Progenitor cell of endocrine pancreas (in vitro differentiated cells): ENCODE data around the gene HOXC10. TPM values are rescaled to one million over a fixed set of nuclear protein-coding genes. Genes with fewer than 3 reads are reported as not detected.

Experiments
- DNase-seq: peaks from one replicate; pipeline ENCODE4 v3.0.0; 2021; ENCODE audit warnings: low spot score; ENCODE audit not compliant: unreplicated experiment
- H3K27ac Mint-ChIP-seq: 2 replicates; pipeline ENCODE4 v1.8.0; 2021; ENCODE audit warnings: mild to moderate bottlenecking, moderate library complexity, mixed read lengths
- H3K27me3 Mint-ChIP-seq: 2 replicates; pipeline ENCODE4 v1.8.0; 2021; ENCODE audit warnings: mixed read lengths
- H3K36me3 Mint-ChIP-seq: 2 replicates; pipeline ENCODE4 v1.8.0; 2022; ENCODE audit warnings: mixed read lengths; ENCODE audit not compliant: insufficient read depth
- H3K4me1 Mint-ChIP-seq: 2 replicates; pipeline ENCODE4 v1.8.0; 2021; ENCODE audit warnings: low read depth, mixed read lengths
- H3K4me3 Mint-ChIP-seq: 2 replicates; pipeline ENCODE4 v1.8.0; 2021; ENCODE audit warnings: low read depth, mild to moderate bottlenecking, moderate library complexity, mixed read lengths
- H3K9me3 Mint-ChIP-seq: 2 replicates; pipeline ENCODE4 v1.8.0; 2021; ENCODE audit warnings: low read depth, mixed read lengths
- total RNA-seq: library from RNA; stranded (reverse); gene quantifications from 2 replicates; pipeline ENCODE4 v1.2.1, GENCODE V29; 2021
- TF ChIP-seq, protein P1 (sequence below): fragments of 200-600 bp; sonication (generic); IDR thresholded peaks from one replicate; pipeline ENCODE4 v1.5.0; 2021; ENCODE audit warnings: antibody characterized with exemption, mild to moderate bottlenecking; ENCODE audit not compliant: unreplicated experiment

Gene HOXC10
- total RNA-seq, 1 donor from 2014 or later: not detected

DNA sequence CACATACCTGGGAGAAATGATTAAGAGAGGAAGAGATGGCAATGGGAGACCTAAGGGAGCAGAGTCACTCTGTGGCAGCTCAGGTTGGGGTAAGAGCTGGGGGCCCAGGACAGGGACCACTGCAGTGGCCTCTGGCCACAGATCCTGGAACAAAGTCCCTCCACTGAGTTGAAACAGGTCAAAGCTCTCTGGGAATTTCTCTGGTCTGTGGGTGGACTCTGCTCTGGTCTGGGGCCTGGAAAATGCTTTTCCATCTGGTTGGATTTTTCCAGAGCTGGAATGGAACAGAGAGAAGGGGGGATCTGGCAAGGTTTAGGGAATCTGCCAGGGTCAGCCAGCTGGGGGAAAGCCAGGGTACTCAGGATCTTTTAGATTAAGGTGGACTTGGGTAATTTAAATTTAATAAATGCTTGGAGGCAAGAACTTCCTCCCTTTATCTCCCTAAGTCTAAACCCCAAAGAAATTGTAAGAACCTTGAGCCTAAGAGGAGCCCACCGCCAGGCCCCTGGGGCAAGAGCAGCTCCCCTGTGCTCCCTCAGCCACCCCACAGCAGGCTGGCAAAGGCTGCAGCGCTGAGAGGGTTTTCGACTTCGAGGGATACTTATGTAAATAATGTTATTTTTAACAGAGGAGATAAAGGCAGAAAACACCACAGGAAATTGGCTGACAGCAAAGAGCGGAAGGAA, 3.7 kb downstream of the HOXC10 start:
- TF ChIP-seq, protein P1, sequence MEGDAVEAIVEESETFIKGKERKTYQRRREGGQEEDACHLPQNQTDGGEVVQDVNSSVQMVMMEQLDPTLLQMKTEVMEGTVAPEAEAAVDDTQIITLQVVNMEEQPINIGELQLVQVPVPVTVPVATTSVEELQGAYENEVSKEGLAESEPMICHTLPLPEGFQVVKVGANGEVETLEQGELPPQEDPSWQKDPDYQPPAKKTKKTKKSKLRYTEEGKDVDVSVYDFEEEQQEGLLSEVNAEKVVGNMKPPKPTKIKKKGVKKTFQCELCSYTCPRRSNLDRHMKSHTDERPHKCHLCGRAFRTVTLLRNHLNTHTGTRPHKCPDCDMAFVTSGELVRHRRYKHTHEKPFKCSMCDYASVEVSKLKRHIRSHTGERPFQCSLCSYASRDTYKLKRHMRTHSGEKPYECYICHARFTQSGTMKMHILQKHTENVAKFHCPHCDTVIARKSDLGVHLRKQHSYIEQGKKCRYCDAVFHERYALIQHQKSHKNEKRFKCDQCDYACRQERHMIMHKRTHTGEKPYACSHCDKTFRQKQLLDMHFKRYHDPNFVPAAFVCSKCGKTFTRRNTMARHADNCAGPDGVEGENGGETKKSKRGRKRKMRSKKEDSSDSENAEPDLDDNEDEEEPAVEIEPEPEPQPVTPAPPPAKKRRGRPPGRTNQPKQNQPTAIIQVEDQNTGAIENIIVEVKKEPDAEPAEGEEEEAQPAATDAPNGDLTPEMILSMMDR: no peak
- no peak for DNase-seq
- Mint-ChIP-seq H3K4me1 (peaks cover 3% of the 10 kb centered on the region), H3K9me3 (no peaks in the 10 kb centered on the region), H3K27ac (no peak overlapping the region), H3K4me3 (no peak overlapping the region), H3K36me3 (no peaks in the 10 kb centered on the region), H3K27me3 (peaks cover 94% of the 10 kb centered on the region)

DNA sequence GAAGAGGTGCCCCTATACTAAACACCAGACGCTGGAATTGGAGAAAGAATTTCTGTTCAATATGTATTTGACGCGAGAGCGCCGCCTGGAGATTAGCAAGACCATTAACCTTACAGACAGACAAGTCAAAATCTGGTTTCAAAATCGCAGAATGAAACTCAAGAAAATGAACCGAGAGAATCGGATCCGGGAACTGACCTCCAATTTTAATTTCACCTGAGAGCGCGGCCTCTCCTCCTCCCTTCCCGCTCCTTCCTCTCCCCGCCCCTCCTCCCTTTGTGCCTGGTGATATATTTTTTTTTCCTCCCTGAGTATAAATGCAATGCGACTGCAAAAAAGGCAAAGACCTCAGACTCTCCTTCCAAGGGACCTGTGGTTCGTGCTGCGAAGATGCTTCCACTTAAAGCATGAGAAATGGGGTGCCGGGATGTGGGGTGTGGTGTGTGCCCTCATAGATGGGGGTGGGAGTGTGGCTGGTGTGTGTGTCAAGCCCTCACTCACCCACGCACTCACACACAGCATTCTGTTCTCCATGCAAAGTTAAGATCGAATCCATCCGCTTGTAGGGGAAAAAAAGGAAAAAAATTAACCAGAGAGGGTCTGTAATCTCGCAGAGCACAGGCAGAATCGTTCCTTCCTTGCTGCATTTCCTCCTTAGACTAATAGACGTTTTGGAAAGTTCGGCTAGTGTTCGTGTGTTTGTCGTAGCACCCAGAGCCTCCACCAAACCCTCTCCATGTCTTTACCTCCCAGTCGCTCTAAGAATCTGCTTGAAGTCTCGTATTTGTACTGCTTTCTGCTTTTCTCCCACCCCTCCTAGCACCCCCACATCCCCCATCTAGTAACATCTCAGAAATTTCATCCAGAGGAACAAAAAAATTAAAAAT, 4.5 kb downstream of the HOXC10 start:
- Mint-ChIP-seq H3K4me1 (peaks cover 7% of the 10 kb centered on the region), H3K27ac (peak overlapping the region; percentile 17), H3K36me3 (no peaks in the 10 kb centered on the region), H3K27me3 (peaks cover 96% of the 10 kb centered on the region), H3K9me3 (no peaks in the 10 kb centered on the region), H3K4me3 (no peak overlapping the region)
- no peak for DNase-seq
- TF ChIP-seq, protein P1: peak; percentile 48

DNA sequence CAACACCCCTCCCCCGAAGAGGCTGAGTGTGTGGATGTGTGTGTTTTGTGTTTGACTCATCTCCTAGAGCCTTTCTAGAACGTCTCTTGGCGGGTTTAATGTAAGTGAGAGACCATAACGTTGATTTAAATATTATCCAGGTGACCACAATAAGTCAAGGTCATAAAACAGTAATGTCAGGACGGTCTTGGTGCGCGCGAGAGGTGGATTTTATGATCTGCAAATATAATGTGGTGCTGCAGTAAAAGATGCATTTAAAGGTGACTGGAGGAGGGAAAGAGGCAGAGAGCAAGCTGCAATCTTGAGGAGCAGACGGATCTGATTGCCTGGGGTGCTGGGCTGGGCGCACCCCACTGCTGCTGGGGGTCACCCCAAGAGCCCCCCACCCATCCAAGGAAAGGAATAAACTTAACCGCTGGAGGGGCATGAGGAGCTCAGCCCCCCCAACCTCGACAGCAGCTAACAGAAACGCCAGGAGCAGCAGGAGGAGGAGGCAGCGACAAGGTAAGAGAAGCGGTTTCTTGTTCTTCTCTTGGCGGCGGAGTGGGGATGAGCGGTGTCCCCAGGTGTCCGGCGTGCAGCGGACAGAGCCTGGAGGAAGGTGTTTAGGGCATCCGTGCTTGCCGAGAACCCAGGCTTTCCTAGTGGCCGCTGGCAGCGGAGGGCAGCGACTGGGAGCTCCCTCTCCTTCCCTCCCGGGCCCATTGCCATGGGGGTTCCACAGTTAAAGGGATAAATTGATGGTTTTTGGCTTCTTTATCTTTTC, 5.5 kb downstream of the HOXC10 start:
- no peaks in the 10 kb centered on the region for H3K36me3 Mint-ChIP-seq
- H3K27ac Mint-ChIP-seq: no peak overlapping the region
- TF ChIP-seq, protein P1: no peak
- H3K4me3 Mint-ChIP-seq: no peak overlapping the region
- no peak for DNase-seq
- H3K27me3 Mint-ChIP-seq: peaks cover 98% of the 10 kb centered on the region
- H3K4me1 Mint-ChIP-seq: peaks cover 6% of the 10 kb centered on the region
- no peaks in the 10 kb centered on the region for H3K9me3 Mint-ChIP-seq

DNA sequence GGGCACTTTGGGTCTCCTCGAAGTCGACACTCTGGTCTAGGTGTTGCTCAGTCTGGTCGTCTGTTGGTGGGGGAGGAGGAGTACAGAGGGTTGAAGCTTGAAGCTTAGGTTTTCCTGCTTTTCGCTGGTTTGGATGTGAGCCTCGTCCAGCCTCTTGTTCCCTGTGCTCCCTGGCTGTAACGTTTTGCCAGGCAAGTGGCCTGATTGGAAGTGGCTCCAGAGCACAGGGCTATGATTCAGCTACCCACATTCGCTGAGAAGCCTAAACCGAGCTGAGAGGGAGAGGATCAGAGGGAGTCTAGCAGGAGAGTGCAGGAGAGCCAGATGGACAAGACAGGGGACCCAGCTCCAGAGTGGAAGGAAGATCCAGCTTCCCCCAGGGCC, 6.1 kb downstream of the HOXC10 start:
- H3K4me3 Mint-ChIP-seq: no peak overlapping the region

More for the DNA sequence above, 6.1 kb downstream of the HOXC10 start:
- no peaks in the 10 kb centered on the region for H3K36me3 Mint-ChIP-seq
- peaks cover 100% of the 10 kb centered on the region for H3K27me3 Mint-ChIP-seq
- H3K4me1 Mint-ChIP-seq: peaks cover 4% of the 10 kb centered on the region
- no peaks in the 10 kb centered on the region for H3K9me3 Mint-ChIP-seq
- H3K27ac Mint-ChIP-seq: no peak overlapping the region
- TF ChIP-seq, protein P1: no peak
- no peak for DNase-seq
